NCI-H187 (cell line): Measurements from ENCODE around the gene EPN1.
"Not testable (repeated sequence)": the region's sequence is repeated elsewhere in the genome, so short reads cannot be mapped to it uniquely, and the experiment has no call there.

Experiments used
- DNase-seq, 2 experiments: peaks; one replicate each; lab custom pipeline; 2025; lab: John Stamatoyannopoulos, UW

Gene EPN1

GRCh38 chr19:55693336-55693974 lies 18.4 kb downstream of the EPN1 start:
- no peak for DNase-seq

GRCh38 chr19:55694241-55694655 lies 19.2 kb downstream of the EPN1 start:
- no peak for DNase-seq

DNA sequence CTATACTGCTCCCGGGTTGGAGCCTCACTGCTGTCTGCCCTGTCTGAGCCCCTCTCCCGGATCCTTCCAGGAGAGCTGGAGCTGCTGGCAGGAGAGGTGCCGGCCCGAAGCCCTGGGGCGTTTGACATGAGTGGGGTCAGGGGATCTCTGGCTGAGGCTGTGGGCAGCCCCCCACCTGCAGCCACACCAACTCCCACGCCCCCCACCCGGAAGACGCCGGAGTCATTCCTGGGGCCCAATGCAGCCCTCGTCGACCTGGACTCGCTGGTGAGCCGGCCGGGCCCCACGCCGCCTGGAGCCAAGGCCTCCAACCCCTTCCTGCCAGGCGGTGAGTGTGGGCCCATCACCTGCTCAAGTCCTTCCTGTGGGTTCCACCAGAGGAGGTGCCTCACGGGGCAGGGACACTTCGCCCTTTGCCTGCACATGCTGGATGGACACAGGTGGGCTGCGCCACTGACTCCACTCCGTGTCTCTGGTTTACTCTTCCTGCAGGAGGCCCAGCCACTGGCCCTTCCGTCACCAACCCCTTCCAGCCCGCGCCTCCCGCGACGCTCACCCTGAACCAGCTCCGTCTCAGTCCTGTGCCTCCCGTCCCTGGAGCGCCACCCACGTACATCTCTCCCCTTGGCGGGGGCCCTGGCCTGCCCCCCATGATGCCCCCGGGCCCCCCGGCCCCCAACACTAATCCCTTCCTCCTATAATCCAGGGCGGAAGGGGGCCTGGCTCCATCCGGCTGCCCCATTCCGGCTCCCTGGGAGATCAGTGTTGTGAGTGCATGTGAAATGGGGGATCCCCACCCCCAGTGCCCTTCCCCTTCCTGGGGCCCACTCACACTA lies 19.8 kb downstream of the EPN1 start:
- DNase-seq: no peak

- DNase-seq: no peak
These were observed 20.7 kb downstream of the EPN1 start for GRCh38 chr19:55695511-55696290.

- no peak for DNase-seq
These were observed 21.5 kb downstream of the EPN1 start for GRCh38 chr19:55696301-55697068.

- no peak for DNase-seq
These were observed 22.0 kb downstream of the EPN1 start for GRCh38 chr19:55697069-55697440.

GRCh38 chr19:55697698-55698097 lies 22.7 kb downstream of the EPN1 start:
- DNase-seq: no peak

- no peak for DNase-seq
These were observed 23.2 kb downstream of the EPN1 start for GRCh38 chr19:55698256-55698655.

DNA sequence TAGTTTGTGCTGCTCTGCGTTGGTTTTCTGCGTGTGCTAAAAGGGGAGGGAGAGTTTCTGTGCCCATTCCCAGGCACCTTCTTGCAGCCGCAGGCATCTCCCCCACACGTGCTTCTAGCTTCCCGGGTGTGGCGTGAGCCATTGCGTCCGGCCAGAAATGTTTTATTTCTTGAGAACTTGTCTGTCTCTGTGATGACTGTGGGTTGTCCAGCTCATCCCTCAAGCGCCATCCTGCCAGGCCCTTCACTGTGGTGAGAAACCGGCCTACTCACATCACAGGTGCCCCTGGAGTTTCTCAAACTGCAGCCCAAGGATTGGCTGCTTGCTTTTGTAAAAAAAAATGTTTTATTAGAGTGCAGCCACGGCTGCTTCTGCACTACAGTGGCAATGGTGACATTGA lies 24.2 kb downstream of the EPN1 start:
- DNase-seq: no peak

DNA sequence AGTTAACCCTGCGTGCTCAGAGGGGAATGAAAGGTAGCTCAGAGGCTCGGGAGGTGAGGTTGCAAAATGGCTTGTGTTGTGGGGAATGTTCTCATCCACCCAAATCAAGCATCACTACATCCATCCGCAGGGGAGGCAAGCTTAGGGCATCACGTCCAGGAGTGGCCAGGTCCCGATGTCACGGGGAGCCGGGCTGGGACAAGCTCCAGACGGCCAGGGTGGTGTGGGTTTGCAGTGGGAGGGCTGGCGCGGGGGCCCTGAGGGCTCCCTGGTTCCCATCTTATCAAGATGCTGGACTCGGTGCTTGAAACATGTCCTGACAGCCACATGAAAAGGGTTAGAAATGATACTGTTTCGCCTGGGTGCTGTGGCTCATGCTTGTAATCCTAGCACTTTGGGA lies 25.8 kb downstream of the EPN1 start:
- no peak for DNase-seq

GRCh38 chr19:55702131-55702627 lies 27.2 kb downstream of the EPN1 start:
- no peak for DNase-seq

- no peak for DNase-seq
These were observed 28.8 kb downstream of the EPN1 start for GRCh38 chr19:55703790-55704215.

DNA sequence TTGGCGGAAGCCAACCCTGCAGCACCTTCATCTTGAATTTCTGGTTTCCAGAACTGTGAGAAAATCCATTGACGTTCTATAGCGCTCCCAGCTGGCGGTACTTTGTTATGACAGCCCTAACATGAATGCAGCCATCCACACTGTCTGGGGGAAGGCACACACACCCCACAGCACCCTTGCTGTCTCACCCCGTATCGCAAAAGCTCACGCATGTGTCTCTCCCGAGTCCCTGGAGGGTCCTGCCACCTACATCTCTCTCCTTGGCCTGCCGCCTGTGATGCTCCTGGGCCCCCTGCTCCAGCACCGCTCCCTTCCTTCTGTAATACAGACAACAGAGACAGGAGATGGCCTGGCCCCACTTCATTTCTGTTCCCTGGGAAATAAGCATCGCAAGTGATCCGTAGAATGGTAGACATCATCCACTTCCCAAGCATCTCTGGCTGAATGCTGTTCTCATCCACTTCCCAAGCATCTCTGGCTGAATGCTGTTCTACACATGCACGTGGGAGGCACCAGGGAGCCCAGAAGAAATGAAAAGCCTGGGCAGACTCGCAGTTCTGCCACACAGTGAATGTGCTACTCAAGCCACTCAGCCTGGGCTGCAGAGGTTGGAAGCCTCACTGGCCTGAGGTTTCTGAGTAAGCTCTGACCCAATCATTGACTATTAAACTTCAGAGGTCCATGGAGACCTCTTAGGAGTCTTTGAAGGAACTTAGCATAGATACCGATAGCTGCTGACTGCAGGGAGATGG lies 29.6 kb downstream of the EPN1 start:
- no peak for DNase-seq

DNA sequence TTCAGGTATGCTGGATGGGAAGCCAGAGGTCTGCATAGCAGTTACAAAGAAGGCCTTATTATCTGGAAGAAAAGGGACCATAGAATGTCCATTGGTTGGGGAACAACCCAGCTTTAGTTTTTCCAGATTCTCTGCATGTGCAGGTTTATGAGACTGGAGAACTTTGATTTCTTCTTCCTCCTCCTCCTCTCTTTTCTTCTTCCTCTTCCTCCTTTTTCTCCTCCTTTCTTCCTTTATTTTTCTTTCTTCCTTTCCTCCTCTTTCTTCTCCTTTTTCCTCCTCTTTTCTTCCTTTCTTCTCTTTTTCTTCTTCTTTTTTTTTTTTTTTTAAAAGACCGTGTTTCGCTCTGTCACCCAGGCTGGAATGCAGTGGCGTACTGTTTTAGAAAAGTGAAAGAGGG lies 30.9 kb downstream of the EPN1 start:
- DNase-seq: no peak

DNA sequence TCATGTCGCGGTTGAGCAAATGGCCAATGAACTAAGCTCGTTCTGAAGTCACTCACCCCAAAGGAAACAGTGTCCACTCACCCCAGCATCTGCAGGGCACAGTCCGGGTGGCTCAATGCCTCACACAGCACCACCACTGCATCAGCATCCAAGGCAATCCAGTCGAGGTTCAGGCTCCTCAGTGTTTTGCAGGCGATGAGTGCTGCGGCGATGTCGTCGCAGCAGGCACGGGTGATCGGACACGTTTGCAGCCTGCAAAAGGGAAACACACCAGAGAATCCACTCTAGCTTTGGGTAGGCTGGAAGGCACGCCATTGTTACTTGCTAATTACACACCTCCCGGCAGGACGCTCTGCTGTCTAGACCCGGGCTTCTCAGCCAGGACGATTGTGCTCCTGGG lies 36.7 kb downstream of the EPN1 start:
- no peak for DNase-seq

GRCh38 chr19:55712804-55713631 lies 38.0 kb downstream of the EPN1 start:
- no peak for DNase-seq

- no peak for DNase-seq
These were observed 41.5 kb downstream of the EPN1 start for GRCh38 chr19:55716531-55716930.

- no peak for DNase-seq
These were observed 42.2 kb downstream of the EPN1 start for GRCh38 chr19:55717251-55717650.

- not testable (repeated sequence) for DNase-seq
These were observed 43.1 kb downstream of the EPN1 start for GRCh38 chr19:55717879-55718711.
